OCI-LY1 (cell line): ENCODE data around the gene KIF25.

Source experiments
- CTCF ChIP-seq: fragments of 200-600 bp; sonication (generic), shearing (Covaris generic); IDR thresholded peaks from 2 replicates; pipeline ENCODE4 v1.5.1; 2017; ENCODE audit warnings: mild to moderate bottlenecking, antibody characterized with exemption, low read length, moderate library complexity, mixed read lengths
- EZH2 ChIP-seq: fragments of 200-600 bp; sonication (generic), shearing (Covaris generic); IDR thresholded peaks from 2 replicates; pipeline ENCODE4 v1.8.0; 2017; ENCODE audit warnings: borderline replicate concordance, mixed run types, mild to moderate bottlenecking, antibody characterized with exemption, low read length, moderate library complexity, mixed read lengths

GRCh38 chr6:168060521-168060931, 63.1 kb downstream of the KIF25 start:
- no peak for TF ChIP-seq CTCF
- TF ChIP-seq EZH2 = no peak
